Kidney epithelial cell (primary cell): ENCODE measurements around the gene MIPEP. TPM values are rescaled to one million over a fixed set of nuclear protein-coding genes. Genes with fewer than 3 reads are reported as not detected.

Experiments
- DNase-seq: peaks from one replicate; pipeline ENCODE4 v3.0.0-alpha.2; 2010; ENCODE audit warnings: low read depth
- H3K27me3 ChIP-seq: 2 replicates; pipeline ENCODE4 v1.6.0; 2011; ENCODE audit warnings: low read length; ENCODE audit not compliant: control insufficient read depth, insufficient read depth
- H3K36me3 ChIP-seq: 2 replicates; pipeline ENCODE4 v1.5.1; 2011; ENCODE audit warnings: low read length; ENCODE audit not compliant: control insufficient read depth, insufficient read depth
- H3K4me3 ChIP-seq: 2 replicates; pipeline ENCODE4 v1.5.1; 2011; ENCODE audit warnings: low read depth, mild to moderate bottlenecking, control low read depth, low read length
- total RNA-seq: library from RNA; depleted of rRNA; stranded (reverse); fragments of >200 nt; gene quantifications from 2 replicates; pipeline ENCODE4 v1.2.3, GENCODE V29; 2015
- TF ChIP-seq, protein P1 (sequence below): IDR thresholded peaks from 2 replicates; pipeline ENCODE4 v1.5.1; 2011; ENCODE audit warnings: mild to moderate bottlenecking, moderate library complexity, low read length, control low read depth, inconsistent platforms; ENCODE audit not compliant: insufficient read depth, poor library complexity, severe bottlenecking

The MIPEP gene
- total RNA-seq, 1 donor from 2014 or later: 25.6 TPM

- Histone ChIP-seq H3K27me3 (no peaks in the 10 kb centered on the region), H3K36me3 (peaks cover 1% of the 10 kb centered on the region), H3K4me3 (no peak overlapping the region)
- no peak for DNase-seq
- TF ChIP-seq, protein P1, sequence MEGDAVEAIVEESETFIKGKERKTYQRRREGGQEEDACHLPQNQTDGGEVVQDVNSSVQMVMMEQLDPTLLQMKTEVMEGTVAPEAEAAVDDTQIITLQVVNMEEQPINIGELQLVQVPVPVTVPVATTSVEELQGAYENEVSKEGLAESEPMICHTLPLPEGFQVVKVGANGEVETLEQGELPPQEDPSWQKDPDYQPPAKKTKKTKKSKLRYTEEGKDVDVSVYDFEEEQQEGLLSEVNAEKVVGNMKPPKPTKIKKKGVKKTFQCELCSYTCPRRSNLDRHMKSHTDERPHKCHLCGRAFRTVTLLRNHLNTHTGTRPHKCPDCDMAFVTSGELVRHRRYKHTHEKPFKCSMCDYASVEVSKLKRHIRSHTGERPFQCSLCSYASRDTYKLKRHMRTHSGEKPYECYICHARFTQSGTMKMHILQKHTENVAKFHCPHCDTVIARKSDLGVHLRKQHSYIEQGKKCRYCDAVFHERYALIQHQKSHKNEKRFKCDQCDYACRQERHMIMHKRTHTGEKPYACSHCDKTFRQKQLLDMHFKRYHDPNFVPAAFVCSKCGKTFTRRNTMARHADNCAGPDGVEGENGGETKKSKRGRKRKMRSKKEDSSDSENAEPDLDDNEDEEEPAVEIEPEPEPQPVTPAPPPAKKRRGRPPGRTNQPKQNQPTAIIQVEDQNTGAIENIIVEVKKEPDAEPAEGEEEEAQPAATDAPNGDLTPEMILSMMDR: no peak
Measured at GRCh38 chr13:23824371-23824770, 64.8 kb downstream of the MIPEP start.

DNA sequence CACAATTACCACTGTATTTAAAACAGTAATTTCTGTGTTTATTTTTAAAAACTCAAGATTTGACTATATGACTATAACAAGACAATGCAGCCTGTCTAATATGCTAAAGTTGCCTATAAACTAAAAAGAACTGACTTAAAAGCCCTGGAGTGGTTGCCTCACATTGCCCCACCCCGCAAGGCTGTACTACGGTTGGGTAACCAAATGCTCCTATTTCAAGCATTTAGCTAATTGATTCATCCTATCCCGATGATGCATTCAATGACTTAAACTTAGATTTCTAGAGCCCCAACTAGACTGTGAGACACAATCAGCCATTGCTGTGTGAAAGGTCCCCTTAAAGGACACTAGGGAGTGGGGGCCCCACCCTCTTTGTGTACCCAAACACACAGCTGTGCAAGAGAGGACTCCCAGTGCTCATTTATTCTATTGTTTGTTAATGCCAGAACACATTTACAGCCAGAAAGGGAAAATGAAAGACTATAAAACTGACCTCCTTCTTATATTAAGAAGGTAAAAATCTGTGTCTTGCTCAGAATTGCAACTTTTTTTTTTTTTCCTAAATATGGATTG lies 66.9 kb downstream of the MIPEP start:
- H3K27me3 ChIP-seq: no peaks in the 10 kb centered on the region
- no peak for DNase-seq
- H3K36me3 ChIP-seq: peaks cover 1% of the 10 kb centered on the region
- no peak overlapping the region for H3K4me3 ChIP-seq
- TF ChIP-seq, protein P1: no peak

DNA sequence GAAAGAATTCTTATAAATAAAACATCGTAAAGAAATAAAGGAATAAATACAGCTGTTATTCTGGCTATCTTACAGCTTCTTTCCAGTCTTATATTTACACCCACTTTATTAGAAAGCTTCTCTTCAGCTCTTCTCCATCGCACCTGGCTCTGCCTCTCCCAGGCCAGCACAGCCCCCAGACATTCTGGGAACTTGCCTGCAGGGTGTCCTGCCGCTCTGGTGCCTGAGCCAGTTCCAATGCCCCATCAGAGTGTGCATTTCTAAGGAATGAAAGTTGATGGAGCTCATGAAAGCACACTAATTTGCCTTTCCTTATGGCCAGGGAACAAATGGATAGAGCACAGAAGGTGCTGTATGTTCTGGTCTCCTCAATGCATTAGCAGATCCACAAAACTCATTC lies 68.7 kb downstream of the MIPEP start:
- Histone ChIP-seq H3K27me3 (no peaks in the 10 kb centered on the region), H3K36me3 (peaks cover 1% of the 10 kb centered on the region), H3K4me3 (no peak overlapping the region)
- TF ChIP-seq, protein P1: no peak
- no peak for DNase-seq

DNA sequence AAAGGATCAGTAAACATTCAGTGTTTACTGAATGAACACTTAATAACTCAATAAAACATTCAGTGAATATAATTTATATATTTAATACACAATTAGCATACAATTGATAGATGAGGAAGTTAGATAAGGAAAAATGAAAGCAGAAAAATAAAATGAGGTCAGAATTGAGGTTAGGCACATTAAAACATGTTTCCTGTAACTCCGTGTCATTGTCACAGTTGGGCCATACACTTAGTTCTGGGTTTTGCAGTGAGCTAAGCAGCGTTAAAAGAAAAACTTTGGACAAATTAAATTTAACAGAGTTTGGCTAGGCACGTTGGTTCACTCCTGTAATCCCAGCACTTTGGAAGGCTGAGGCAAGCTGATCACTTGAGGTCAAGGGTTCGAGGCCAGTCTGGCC lies 71.4 kb downstream of the MIPEP start:
- Histone ChIP-seq H3K4me3 (no peak overlapping the region), H3K36me3 (no peaks in the 10 kb centered on the region), H3K27me3 (no peaks in the 10 kb centered on the region)
- TF ChIP-seq, protein P1: no peak
- no peak for DNase-seq

DNA sequence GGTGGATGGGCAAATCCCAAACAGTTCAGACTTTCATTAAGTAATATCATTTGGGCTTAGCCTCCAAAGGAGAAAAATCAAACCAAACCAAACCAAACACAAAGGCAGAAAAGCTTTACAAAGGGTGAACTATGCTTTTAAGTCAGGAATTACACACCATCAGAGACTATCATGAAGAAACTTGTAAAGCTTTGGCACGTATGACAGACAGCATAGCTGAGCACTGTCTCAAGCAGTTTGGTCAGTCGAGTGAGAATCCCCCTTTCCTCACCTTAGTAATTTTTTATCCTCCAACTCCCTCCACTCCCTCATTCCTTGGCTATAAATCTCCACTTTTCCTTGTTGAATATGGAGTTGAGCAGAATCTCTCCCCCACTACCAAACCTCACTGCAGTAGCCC lies 72.1 kb downstream of the MIPEP start:
- Histone ChIP-seq H3K27me3 (no peaks in the 10 kb centered on the region), H3K36me3 (no peaks in the 10 kb centered on the region), H3K4me3 (no peak overlapping the region)
- DNase-seq: no peak
- TF ChIP-seq, protein P1: no peak

DNA sequence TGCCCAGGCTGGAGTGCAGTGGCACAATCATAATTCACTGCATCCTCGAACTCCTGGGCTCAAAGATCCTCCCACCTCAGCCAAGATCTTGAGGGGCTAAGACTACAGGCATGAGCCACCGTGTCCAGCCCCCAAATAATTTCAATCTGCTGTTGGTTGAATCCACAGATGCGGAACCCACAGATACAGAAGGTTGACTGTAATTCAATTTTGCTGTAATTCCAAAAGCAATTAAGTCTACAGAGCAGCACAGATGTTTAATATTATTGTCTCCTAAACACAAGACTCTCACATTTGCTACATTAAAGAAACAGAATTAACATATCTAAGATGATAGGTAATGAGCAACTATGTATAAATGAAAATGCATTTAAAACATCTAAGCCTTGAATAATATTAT lies 75.6 kb downstream of the MIPEP start:
- no peak for DNase-seq
- TF ChIP-seq, protein P1: no peak
- Histone ChIP-seq H3K27me3 (no peaks in the 10 kb centered on the region), H3K36me3 (no peaks in the 10 kb centered on the region), H3K4me3 (no peak overlapping the region)
